ENCODE data around the gene TMEM14A. TPM values are rescaled to one million over a fixed set of nuclear protein-coding genes. Genes with fewer than 3 reads are reported as not detected.

Gene TMEM14A
- total RNA-seq, 4 donors from 2014 or later = 6.2 to 9.3 (median 8.5) TPM

- WGBS, 2 donors = 76 to 85% methylated on average over 10 of the region's 10 CpGs
- intact Hi-C loops (cut with DNase I; ENCODE audit: low total_unique reads) = loop anchor here (5.0 kb wide), 2 partner anchors 248 to 378 kb away; no protein-coding TSS in a partner anchor
- H3K4me3 ChIP-seq (ENCODE audit: low read depth, poor library complexity, severe bottlenecking) = no peak overlapping the region
- TF ChIP-seq CTCF (IDR thresholded peaks at IDR 0.05) = no peak
- TF ChIP-seq POLR2A (IDR thresholded peaks at IDR 0.05) = no peak
- no peak for DNase-seq (ENCODE audit: low spot score in 2 of 2)
These were observed 5.8 kb upstream of the TMEM14A start for GRCh38 chr6:52664991-52665686.

- no peak for DNase-seq (ENCODE audit: low spot score in 2 of 2)
- 76 to 88% methylated on average over 2 of the region's 2 CpGs for WGBS, 2 donors
- H3K4me3 ChIP-seq (ENCODE audit: low read depth, poor library complexity, severe bottlenecking) = no peak overlapping the region
- TF ChIP-seq CTCF (IDR thresholded peaks at IDR 0.05) (no peak), POLR2A (IDR thresholded peaks at IDR 0.05) (no peak)
- intact Hi-C loops (cut with DNase I; ENCODE audit: low total_unique reads) = loop anchor here (5.0 kb wide), 1 partner anchor 379 kb away; no protein-coding TSS in a partner anchor
These were observed 4.8 kb upstream of the TMEM14A start for GRCh38 chr6:52666071-52666470.

- H3K4me3 ChIP-seq (ENCODE audit: low read depth, poor library complexity, severe bottlenecking) = no peak overlapping the region
- no peak for TF ChIP-seq CTCF (IDR thresholded peaks at IDR 0.05)
- no peak for TF ChIP-seq POLR2A (IDR thresholded peaks at IDR 0.05)
- no peak for DNase-seq (ENCODE audit: low spot score in 2 of 2)
- WGBS, 2 donors = 90 to 95% methylated on average over 2 of the region's 2 CpGs
- intact Hi-C loops (cut with DNase I; ENCODE audit: low total_unique reads) = loop anchor here (5.0 kb wide), 1 partner anchor 379 kb away; no protein-coding TSS in a partner anchor
These were observed 4.4 kb upstream of the TMEM14A start for GRCh38 chr6:52666523-52666922.

- WGBS, 2 donors = 83 to 88% methylated on average over 1 of the region's 1 CpG
- no peak for TF ChIP-seq CTCF (IDR thresholded peaks at IDR 0.05)
- TF ChIP-seq POLR2A (IDR thresholded peaks at IDR 0.05) = no peak
- intact Hi-C loops (cut with DNase I; ENCODE audit: low total_unique reads) = loop anchor here (5.0 kb wide), 1 partner anchor 380 kb away; no protein-coding TSS in a partner anchor
- no peak overlapping the region for H3K4me3 ChIP-seq (ENCODE audit: low read depth, poor library complexity, severe bottlenecking)
- no peak for DNase-seq (ENCODE audit: low spot score in 2 of 2)
These were observed 3.3 kb upstream of the TMEM14A start for GRCh38 chr6:52667572-52667971.

GRCh38 chr6:52671676-52672075, 763 bp downstream of the TMEM14A start:
- no peak for DNase-seq (ENCODE audit: low spot score in 2 of 2)
- 58 to 70% methylated on average over 9 of the region's 9 CpGs for WGBS, 2 donors

More at GRCh38 chr6:52671676-52672075, 763 bp downstream of the TMEM14A start:
- TF ChIP-seq POLR2A (IDR thresholded peaks at IDR 0.05) (no peak), CTCF (IDR thresholded peaks at IDR 0.05) (no peak)
- intact Hi-C loops (cut with DNase I; ENCODE audit: low total_unique reads) = no loop called here
- no peak overlapping the region for H3K4me3 ChIP-seq (ENCODE audit: low read depth, poor library complexity, severe bottlenecking)
